ENCODE data around the gene ETFRF1.

- TF ChIP-seq, protein P1, sequence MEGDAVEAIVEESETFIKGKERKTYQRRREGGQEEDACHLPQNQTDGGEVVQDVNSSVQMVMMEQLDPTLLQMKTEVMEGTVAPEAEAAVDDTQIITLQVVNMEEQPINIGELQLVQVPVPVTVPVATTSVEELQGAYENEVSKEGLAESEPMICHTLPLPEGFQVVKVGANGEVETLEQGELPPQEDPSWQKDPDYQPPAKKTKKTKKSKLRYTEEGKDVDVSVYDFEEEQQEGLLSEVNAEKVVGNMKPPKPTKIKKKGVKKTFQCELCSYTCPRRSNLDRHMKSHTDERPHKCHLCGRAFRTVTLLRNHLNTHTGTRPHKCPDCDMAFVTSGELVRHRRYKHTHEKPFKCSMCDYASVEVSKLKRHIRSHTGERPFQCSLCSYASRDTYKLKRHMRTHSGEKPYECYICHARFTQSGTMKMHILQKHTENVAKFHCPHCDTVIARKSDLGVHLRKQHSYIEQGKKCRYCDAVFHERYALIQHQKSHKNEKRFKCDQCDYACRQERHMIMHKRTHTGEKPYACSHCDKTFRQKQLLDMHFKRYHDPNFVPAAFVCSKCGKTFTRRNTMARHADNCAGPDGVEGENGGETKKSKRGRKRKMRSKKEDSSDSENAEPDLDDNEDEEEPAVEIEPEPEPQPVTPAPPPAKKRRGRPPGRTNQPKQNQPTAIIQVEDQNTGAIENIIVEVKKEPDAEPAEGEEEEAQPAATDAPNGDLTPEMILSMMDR (conservative IDR thresholded peaks at IDR 0.05; ENCODE audit: low read depth, low read length): no peak
- TF ChIP-seq EZH2 (IDR thresholded peaks at IDR 0.05; ENCODE audit: low read length, unreplicated experiment) (no peak), EZH2phosphoT487 (IDR thresholded peaks at IDR 0.05; ENCODE audit: borderline replicate concordance, low read length) (no peak)
Measured at GRCh38 chr12:25248732-25249131, 53.7 kb downstream of the ETFRF1 start.

All from PC-3 (cell line).